COLO829 (cell line): ENCODE results near the gene NET1.
"Not testable (repeated sequence)": the region's sequence is repeated elsewhere in the genome, so short reads cannot be mapped to it uniquely, and the experiment has no call there.

Experiments
- DNase-seq: peaks from one replicate; pipeline ENCODE4 v3.0.0; 2012; ENCODE audit warnings: low spot score

The NET1 gene

GRCh38 chr10:5396556-5397300 lies 15.6 kb upstream of the NET1 start:
- no peak for DNase-seq

GRCh38 chr10:5399332-5399731 lies 13.0 kb upstream of the NET1 start:
- no peak for DNase-seq

GRCh38 chr10:5400468-5401240 lies 11.7 kb upstream of the NET1 start:
- DNase-seq = no peak

DNA sequence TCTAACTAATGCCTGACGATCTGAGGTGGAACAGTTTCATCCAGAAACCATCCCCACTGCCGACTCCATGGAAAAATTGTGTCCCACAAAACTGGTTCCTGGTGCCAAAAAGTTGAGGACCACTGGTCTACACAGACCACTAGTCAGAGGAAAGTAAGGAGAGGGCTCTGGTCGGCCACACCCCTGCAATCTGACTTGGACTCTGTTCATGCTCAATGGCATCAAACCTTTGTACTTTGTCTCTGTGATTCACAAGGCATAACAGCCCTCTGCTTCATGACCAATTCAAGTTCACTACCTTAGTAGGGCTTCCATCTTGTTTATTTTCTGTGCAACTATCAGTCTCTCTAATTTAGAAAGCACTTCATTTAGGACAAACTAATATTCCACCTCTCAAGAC lies 9.6 kb upstream of the NET1 start:
- no peak for DNase-seq

- no peak for DNase-seq
Observed at GRCh38 chr10:5404208-5405041, 7.9 kb upstream of the NET1 start, which contains the start of gene TUBAL3. TUBAL3 (minus strand) TSS chr10:5404828; CDS start chr10:5404792, 36 bp downstream.

- DNase-seq = no peak
Observed at GRCh38 chr10:5406918-5407317, 5.4 kb upstream of the NET1 start.

DNA sequence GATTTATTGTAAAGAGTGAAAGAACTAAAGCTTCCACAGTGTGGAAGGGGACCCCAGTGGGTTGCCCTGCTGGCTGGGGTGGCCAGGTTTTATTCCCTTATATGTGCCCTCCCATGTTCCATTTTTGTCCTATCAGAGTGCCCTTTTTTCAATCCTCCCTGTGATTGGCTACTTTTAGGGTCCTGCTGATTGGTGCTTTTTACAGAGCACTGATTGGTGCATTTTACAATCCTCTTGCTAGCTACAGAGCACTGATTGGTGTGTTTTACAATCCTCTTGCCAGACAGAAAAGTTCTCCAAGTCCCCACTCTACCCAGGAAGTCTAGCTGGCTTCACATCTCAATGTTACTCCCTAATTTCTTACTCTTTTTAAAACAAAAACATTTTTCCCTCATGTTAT lies 1.6 kb upstream of the NET1 start:
- not testable (repeated sequence) for DNase-seq

- no peak for DNase-seq
Observed at GRCh38 chr10:5411941-5412276, 448 bp upstream of the NET1 start.

GRCh38 chr10:5413012-5413938 lies 918 bp downstream of the NET1 start:
- DNase-seq = peak; percentile 16

GRCh38 chr10:5416981-5417380 lies 4.6 kb downstream of the NET1 start:
- no peak for DNase-seq

DNA sequence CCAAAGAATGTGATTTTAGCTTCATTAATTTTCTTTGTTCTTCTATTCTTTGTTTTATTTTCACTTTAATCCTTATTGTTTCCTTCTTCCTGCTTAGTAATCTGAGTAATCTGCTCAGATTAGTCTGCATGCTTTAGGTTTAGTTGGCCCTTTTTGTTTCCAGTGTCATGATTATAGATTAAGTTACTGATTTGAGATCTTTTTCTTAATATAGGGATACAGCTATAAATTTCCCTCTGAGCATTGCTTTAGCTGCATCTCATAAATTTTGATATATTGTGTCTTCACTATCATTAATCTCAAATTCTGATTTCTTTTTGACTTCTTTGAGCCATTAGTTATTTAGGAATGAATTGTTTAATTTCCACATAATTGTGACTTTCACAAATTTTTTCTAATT lies 6.2 kb downstream of the NET1 start:
- DNase-seq = no peak

DNA sequence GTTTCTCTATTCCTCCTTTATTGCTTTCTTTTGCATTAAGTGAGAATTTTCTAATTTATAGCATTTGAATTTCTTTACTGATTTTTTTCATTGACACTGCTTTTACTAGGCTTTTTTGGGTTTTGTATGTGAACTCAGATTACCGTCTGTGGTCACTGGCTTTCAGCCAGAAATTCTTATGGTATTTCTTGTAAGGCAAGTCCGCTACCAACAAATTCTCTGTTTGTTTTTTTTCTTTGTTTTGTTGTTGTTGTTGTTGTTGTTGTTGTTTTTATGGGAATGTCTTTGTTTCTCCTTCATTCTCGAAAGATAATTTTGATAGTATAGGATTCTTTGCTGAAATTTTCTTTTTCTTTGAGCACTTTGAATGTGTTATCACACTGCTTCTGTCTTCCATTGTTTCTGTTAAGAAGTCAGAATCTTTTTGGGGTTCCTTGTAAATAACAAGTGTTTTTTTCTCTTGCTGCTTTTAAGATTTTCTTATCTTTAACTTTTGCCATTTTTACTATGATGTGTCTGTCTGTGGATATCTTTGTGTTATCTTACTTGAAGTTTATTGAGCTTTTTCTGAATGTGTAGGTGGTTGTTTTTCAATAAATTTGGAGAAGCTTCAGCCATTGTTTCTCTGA lies 7.2 kb downstream of the NET1 start:
- no peak for DNase-seq

GRCh38 chr10:5423771-5424170 lies 11.4 kb downstream of the NET1 start:
- no peak for DNase-seq

DNA sequence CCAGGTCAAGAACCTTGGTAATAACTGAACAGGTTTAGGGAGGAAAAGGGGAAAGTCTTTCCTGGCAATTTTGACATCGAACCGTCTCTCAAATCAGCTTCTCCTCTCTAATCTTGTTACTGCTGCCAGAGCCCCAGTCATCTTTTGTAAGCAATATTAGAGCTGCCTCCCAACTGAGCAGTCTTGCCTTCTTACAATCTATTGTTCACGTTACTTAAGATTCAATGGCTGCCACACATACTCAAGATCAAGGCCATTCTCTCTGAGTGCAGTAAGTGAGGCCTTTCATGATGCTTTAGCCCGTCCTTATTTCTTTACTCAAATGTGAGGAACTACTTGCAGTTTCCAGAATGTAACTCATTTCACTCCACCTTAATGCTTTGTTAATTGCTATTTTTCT lies 12.4 kb downstream of the NET1 start:
- no peak for DNase-seq

- no peak for DNase-seq
Observed at GRCh38 chr10:5428133-5428532, 15.8 kb downstream of the NET1 start.

DNA sequence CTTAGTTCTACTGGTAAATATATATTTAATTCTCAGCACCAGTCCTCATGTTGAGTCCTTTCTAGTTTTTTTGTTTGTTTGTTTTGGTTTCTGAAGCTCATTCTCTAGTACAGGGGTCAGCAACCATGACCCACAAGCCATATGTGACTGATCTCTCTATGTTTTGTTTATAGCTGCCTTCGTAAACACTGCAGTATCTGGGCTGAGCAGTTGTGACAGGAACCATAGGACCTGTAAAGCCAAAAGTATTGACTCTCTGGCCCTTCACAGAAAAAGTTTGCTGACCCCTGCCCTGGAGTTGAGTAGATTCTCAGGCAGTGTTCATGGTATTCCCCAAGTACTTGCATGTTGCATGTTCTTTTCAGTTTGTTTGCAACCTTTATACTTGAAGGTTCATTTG lies 20.8 kb downstream of the NET1 start:
- no peak for DNase-seq

DNA sequence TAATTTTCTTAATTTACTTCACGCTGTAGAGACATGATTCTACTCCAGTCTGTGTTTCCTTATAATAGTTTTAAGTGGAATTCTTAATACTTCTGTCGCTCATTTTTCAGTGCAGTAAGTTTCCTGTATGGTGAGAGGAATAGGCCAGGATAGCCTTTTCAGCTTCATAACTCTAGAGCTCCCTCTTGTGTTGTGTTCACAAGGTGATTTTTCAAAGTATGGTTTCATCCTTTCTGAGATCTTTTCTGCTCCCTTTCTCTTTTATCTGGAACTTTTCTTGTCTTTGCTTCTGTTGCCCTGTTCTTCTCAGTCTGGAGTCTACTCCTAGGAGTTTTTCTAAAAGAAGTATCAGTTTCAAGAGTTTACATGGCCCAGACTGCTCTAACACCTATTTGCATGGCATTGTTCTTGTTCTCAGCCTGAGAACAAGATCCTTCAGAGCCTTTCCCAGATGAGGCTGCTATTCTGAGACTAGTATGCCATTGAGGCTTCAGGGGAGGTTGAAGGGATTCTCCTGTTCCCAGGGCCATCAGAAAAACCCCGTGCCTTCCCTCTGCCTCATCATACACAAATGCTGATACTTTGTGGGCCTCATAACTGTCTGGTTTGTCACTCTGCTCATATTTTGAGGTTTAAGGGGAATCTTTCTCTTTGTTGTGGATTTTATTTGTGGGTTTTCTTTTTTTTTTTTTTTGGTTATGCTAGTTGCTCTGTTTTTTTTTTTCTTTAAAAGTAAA lies 21.8 kb downstream of the NET1 start:
- DNase-seq = peak; percentile 18

GRCh38 chr10:5435328-5435727 lies 23.0 kb downstream of the NET1 start:
- no peak for DNase-seq

DNA sequence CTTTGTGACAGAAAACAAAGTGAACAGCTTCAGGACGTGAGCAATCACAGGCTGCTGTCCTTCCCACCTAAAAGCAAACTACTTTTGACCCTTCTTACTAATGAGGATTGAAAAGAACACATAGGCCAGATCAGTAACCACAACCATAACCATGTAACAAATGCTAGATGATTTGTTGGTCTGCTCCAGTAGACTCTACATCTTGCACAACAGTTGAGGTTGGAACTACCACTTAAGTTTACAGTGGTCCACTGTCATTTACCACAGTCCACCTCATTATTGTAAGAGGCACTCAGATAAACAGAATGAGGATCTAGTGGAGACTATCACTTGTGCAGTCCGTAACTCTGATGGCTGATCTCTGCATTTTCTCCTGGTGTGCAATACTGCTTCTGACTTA lies 27.8 kb downstream of the NET1 start:
- DNase-seq = no peak

DNA sequence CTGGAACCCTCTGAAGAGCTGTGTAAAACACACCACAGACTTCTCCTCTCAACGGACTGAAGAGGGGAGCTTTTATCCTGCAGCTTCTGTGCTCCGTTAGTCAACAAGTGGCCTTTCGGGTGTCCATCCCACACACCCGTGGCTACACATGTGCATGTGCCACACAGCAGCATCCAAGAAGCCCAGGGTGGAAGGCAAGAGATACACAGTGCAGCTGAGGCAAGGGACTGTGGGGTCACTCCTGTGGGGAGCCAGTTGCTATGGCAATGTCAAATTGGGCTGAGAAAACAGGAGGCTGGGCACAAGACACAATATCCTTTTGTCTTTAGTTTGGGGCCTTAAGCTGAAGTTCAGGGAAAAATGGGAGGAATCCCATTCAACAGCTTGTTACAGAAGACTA lies 28.7 kb downstream of the NET1 start:
- DNase-seq = no peak
